ENCODE data around the gene RALBP1.
"Not testable (repeated sequence)": the region's sequence is repeated elsewhere in the genome, so short reads cannot be mapped to it uniquely, and the experiment has no call there.

Gene RALBP1

DNA sequence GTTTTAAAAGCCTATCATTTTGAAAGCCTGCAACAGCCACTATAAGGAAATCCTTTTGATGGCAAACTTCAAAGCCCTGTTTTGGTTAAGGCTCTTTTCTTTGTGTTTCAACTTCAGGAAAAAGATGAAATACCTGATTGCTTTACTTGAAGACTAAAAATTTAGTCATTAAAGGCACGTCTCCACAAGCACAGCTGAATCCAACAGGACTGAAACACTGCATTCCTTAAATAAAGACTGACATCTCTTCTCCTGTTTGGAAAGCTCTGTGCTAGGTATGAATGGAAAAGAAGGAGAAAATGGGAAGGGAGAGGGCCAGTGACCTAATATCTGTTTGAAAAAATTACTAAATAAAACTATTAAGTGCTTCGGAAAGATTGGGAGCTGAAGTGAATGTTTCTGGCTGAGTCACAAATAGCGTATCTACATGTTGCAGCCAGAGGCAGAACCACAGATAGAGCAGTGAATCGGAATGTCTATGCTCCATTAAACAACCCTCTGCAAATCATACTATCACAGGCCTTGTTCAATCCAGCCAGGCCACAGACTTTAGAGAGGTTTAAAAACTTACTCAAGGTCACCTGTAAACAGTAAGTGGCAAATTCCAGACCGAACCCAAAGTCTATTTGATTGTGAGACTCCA lies 21.1 kb upstream of the RALBP1 start:
- DNase-seq (ENCODE audit: low spot score): no peak

DNA sequence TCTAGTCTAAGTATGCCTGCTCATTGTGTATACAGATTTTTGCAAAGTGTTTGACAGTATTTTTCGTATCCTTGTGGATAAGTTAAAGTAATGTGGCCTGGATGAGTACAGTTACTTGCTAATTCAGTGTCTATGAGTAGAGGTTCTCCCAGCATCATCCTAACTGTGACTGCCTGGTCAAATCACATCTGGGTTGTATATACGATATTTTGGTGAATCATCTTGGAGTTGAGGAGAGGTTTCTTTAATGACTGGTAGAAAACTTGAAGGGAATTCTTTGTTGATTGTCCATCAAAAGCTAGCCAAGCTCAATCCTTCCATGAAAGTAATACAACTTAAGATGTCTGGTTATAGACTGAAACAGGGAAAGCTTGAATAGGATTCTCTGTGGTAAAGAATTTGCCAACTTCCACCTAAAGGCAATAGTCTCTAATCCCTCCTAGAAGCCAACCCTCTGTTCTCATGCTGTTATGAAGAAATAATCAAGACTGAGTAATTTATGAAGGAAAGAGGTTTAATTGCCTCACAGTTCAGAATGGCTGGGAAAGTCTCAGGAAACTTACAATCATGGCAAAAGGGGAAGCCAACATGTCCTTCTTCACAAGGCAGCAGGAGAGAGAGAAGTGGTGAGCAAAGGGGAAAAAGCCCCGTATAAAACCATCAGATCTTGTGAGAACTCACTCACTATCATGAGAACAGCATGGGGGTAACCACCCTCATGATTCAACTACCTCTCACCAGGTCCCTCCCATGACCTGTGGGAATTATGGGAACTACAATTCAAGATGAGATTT lies 19.4 kb upstream of the RALBP1 start:
- DNase-seq (ENCODE audit: low spot score): no peak

DNA sequence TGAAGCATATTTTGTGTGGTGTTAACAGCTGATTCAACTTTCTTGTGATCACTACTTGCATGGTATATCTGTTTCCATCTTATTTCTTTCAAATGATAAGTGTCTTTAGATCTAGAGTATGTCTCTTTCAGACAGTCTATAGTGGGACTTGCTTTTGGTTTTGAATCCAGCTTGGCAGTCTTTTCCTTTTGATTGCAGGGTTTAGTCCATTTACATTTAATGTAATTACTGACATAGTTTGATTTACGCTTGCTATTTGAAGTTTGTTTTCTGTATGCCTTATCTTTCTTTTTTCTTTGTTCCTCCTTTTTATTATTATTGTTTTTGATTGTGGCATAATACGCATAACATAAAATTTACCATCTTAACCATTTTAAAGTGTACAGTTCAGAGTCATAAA lies 9.2 kb upstream of the RALBP1 start:
- DNase-seq (ENCODE audit: low spot score): no peak

DNA sequence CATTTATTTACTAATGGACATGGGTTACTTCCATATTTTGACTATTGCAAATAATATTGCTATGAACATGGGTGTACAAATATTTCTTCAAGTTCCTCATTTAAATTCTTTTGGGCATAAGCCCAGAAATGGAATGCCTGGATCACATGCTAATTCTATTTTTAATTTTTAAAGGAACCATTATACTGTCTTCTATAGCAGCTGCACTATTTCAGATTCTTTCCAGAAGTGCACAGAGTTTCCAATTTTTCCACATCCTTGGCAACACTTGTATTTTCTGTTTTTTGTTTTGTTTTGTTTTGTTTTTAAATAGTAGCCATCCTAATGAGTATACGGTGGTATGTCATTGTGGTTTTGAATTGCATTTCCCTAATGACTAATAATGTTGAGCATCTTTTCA lies 8.5 kb upstream of the RALBP1 start:
- DNase-seq (ENCODE audit: low spot score): no peak

DNA sequence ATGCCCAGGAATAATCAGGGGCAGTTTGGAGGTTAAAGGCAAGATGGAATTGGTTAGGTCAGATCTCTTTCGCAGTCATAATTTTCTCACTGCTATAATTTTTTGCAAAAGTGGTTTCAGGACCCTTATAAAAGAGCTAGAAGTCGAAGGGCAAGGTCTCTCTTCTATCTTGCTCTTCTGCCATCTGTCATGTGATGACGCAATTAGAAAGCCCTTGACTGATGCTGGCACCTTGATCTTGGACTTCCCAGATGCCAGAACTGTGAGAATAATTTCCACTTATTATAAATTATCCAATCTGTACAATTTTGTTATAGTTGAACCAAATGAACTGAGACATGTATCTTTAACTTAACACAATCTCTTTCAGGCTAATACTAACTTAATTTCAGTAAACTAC lies 6.3 kb upstream of the RALBP1 start:
- DNase-seq (ENCODE audit: low spot score): no peak

DNA sequence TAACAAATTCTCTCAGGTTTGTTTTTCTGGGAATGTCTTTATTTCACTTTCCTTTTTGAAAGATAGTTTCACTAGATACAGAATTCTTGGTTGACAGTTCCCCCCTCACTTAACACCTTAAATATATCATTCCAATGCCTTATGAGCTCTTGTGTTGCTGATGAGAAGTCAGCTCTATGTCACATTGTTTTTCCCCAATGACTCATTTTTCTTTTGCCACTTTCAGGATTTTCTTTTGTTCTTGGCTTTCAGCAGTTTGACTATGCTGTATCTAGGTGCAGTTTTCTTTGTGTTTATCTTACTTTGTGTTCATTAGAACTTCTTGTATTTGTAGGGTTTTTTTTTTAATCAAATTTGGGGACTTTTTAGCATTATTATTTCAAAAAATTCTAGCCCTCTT lies 5.6 kb upstream of the RALBP1 start:
- no peak for DNase-seq (ENCODE audit: low spot score)

DNA sequence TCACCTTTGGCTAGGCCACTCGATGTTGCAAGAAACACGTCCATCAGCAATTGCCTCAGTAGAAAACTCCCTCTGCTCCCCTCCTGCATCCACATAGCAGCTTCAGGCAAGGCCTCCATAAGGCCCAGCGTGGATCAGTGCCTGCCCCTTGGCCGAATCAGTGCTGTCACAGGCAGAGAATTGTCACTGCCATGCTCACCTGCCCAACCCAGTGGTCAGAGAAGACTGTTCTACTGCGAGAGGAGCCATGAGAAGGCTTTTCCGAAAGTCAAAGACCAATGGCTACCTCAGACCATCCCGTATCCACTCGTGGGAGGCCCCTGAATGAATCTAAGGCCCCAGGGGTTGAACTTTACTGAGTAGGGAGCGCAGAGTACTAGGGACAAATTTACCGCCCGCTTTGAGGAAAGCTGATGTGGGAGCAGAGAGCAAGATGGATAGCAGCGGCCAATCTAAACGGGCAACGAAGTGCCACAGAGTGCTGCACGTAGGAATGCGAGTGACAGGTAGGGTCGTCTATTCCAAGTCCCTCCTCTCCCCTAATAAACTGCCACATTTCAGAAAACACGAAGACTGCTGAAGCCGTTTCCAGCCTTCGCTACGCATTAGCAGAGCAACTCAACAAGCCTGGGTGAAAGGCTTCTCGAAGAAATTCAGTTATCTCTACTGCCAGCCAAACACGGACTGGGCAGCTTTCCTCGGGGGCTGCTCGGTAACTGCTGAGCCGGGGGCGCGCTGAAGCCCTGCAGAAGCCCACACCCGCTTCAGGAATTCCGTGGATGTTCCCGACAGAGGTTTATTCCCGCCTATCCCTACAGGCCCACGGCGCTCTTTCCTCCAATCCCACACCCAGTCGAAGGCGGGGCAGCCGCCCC lies 968 bp upstream of the RALBP1 start:
- DNase-seq (ENCODE audit: low spot score): peak; percentile 63

DNA sequence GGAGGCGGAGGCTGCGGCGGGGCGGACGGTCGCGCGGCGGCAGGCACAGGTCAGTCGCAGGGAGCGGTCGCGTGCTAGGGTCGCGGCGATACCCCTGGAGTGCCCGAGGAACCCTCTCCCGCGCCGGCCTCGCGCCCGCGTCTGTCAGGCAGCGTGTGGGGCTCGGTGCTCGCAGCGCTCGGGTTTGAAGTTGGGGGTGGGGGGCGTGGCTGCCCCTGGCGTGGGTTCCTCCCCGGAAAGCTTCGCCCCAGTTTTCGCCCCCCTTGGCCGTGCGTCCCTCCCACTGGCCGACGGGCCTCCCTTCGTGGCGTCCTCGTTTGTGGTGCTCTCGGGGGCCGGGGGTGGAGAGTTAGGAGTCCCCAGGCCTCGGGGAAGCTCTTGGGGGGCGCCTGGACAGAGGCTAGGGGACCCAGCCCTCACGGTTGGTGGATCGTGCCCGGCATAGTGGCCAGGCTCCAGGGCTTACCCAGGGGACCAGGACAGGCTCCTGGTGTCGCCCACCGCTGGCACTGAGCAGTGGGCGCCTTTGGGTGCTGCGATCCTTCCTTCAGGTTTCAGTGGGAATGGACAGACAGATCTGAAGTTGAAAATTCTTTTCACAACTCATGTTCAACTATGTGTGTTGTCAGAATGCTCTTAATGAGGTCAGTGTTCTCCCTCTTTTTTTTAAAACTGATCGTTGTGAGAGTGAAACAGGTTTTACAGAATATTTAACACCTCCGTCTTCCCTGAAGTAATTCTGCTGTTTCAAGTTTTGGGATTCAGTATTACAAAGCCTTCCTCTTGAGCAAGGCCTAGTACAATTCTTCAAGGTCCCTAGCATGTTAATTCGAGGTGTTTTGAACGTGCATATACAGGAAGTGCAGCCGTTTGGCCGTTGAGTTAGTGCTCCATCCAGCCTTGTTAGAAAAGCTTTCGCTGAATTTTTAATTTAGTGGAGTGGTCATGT lies 604 bp downstream of the RALBP1 start:
- no peak for DNase-seq (ENCODE audit: low spot score)

DNA sequence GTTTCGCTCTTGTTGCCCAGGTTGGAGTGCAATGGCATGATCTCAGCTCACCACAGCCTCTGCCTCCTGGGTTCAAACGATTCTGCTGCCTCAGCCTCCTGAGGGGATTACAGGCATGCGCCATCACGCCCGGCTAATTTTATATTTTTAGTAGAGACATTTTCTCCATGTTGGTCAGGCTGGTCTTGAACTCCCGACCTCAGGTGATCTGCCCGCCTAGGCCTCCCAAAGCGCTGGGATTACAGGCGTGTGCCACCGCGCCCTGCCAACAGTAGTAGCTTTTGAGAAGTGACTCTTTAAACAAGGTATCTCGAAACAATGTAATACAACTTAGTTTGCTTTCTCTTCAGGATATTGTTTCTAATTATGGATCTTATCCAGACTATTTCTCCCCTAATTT lies 1.6 kb downstream of the RALBP1 start:
- not testable (repeated sequence) for DNase-seq (ENCODE audit: low spot score)

DNA sequence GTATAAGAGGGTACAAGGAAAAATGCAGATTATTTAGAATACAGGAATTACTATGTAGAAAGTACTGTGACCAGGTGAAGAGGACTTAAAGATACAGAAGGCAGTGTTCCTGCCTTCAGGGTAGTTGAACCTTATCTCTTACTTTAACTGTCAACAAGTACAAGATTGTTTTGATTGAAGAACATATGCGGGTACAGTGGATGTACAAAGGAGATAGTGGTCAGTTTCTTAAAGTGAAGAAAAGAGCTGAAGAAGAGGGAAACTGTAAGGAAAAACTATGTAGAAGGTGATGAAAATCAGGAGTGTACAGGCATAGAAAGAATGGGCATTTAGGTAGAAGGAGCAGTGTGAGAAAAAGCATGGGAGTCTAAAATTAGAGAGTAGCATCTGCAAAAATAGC lies 2.2 kb downstream of the RALBP1 start:
- no peak for DNase-seq (ENCODE audit: low spot score)

DNA sequence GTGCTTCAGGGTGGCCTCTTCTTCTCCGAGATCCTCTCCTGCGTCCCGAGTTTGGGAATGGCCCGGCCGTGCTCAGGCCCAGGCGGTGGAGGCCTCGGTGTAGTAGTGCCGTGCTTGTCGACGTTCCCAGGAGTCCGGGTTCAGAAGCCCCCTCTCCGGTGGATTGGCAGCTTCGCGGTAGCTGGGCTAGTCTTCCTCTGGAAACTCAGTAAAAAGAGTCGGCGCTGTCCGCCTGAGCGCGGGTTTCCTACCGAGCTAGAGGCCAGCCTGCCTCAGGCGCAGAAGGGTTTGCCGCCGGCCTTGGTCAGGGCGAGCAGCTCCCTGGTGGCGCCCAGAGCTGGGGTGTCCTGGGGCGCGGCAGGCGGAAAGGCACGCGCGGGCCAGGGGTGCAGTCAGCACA lies 3.2 kb downstream of the RALBP1 start:
- no peak for DNase-seq (ENCODE audit: low spot score)

DNA sequence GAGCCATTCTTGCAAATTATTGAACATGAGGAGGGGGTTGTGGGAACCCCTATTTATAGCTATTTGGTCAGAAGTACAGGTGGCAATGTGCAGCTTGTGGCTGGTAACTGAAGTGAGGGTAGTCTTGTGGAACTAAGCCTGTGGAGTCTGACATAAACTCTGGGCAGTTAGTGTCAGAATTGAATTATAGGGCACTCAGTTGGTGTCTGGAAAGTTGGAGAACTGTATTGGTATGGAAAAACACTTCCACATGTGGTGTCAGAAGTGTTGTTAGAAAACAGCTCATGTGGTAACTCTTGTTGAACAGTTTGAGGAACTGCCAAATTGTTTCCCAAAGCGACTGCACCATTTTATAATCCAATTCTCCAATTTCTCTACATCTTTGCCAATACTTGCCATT lies 7.5 kb downstream of the RALBP1 start:
- no peak for DNase-seq (ENCODE audit: low spot score)

DNA sequence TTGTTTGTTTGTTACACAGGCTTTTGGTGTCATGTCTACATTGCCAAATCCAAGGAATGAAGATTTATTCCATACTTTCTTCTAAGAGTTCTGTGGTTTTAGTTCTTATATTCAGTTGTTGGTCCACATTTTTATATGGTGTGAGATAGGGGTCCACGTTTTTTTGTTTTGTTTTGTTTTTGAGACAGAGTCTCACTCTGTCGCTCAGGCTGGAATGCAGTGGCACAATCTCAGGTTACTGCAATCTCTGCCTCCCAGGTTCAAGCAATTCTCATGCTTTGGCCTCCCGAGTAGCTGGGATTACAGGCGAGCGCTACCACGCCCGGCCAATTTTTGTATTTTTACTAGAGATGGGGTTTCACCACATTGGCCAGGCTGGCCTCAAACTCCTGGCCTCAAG lies 8.2 kb downstream of the RALBP1 start:
- no peak for DNase-seq (ENCODE audit: low spot score)

DNA sequence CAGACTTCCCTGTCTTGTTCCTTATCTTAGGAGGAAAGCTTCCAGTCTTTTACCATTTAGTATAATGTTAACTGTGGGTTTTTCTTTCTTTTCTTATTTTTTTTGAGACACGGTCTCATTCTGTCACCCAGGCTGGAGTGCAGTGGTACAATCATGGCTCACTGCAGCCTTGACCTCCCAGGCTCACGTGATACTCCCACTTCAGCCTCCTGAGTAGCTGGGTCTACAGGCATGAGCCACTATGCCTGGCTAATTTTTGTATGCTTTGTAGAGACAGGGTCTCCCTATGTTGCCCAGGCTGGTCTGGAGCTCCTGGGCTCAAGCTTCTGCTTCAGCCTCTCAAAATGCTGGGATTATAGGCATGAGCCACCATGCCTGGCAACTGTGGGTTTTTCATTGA lies 9.5 kb downstream of the RALBP1 start:
- not testable (repeated sequence) for DNase-seq (ENCODE audit: low spot score)

DNA sequence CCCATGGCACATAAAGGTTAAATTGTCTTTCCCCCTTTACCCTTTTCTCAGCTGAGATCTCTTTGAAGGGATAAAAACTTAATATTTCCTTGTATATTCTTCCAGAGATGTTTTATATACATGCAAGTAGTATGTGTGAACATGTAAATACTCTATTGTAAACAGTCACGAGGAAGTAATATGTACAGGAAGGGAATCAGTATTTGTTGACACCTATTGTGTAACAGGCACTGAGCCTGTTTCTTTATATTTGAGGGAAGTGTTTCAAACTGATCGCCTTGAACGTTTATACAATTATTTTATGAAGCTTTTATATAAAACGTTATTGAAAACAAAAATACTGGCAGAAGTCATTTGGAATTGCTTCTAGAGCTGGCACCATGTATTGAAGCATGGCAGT lies 13.2 kb downstream of the RALBP1 start:
- DNase-seq (ENCODE audit: low spot score): no peak

DNA sequence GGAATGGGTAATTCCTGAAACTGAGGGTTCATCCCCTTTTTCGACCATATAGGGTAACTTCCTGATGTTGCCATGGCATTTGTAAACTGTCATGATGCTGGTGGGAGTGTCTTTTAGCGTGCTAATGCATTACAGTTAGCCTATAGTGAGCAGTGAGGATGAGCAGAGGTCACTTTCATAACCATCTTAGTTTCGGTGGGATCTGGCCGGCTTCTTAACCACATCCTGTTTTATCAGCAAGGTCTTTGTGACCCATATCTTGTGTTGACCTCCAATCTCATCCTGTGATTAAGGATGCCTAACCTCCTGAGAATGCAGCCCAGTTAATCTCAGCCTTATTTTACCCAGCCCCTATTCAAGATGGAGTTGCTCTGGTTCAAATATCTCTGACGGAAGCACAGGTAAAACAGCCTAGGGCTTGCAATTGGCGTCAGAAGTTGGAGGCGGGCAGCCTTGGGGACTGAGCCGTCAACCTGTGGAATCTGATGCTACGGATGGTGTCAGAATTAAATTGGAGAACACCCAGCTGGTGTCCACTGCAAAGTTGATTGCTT lies 19.5 kb downstream of the RALBP1 start:
- DNase-seq (ENCODE audit: low spot score): no peak

DNA sequence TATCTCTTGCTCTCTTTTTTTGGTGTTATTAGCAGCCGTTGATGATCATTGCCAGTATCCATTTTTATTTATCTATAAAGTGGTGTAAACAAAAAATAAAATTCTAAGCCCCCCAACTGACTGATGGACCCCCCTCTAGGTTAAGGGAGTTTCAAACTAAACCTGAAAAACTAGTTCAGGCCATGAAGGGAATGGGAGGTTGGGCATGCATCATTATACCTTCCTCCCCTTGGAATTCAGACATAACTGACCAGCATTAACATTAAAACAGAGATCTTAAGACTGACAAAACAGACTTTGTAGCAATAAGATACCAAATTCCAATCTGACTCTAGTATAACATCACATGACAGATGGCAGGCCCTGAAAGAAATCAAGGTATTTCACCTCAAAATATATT lies 20.2 kb downstream of the RALBP1 start:
- DNase-seq (ENCODE audit: low spot score): no peak

DNA sequence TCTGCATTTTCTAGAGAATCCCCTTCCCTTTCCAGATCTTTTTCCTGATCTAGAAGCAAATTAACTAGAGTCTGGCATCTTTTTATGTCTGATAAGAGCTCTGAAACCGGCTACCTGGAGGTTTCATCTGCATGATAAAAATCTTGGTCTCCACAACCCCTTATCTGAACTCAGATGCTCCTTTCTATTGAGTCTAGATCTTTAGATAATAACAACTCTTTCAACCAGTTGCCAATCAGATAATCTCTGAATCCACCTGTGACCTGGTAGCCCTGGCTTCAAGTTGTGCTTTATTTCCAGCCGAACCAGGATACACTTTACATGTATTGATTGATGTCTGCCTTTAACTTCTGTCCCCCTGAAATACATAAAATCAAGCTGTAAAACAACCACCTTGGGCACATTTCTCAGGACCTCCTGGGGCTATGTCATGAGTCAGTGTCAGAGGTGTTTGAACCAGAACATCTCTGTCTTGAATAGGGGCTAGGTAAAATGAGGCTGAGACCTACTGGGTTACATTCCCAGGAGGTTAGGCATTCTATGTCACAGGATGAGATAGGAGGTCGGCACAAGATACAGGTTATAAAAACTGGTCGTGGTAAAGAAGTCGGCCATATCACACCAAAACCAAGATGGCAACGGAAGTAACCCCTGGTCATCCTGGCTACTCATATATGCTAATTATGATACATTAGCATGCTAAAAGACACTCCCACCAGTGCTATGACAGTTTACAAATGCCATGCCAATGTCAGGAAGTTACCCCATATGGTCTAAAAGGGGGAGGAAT lies 20.8 kb downstream of the RALBP1 start:
- no peak for DNase-seq (ENCODE audit: low spot score)

DNA sequence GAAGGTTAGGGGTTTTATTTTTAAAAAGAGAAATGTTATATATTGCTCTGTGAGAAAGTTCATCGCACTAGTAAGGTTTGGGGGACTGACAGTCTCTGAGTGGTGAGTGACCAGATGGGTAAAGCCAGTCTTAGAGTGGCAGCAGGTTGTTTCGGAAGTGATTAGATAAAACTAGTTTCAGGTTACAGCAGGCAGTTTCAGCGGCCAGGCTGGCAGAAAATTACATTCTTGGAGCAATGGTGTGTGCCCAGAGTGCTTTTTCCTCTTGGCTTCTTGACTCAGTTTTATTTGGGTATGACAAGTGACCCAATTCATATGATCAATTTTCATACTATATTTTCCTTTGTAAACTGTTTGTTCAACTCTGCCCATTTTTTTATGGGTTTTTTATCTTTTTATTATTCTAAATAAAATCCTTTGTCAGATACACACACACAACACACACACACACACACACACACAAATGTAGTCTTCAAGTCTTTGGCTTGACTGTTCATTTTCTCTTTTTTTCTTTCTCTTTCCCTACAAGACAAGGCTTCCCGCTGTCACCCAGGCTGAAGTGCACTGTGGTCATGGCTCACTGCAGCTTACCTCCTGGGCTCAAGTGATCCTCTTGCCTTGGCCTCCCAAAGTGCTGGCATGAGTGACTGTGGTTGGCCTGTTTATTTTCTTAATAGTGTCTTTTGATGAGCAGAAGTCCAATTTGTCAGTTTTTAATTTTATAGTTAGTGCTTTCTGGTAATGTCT lies 30.9 kb downstream of the RALBP1 start:
- DNase-seq (ENCODE audit: low spot score): no peak

DNA sequence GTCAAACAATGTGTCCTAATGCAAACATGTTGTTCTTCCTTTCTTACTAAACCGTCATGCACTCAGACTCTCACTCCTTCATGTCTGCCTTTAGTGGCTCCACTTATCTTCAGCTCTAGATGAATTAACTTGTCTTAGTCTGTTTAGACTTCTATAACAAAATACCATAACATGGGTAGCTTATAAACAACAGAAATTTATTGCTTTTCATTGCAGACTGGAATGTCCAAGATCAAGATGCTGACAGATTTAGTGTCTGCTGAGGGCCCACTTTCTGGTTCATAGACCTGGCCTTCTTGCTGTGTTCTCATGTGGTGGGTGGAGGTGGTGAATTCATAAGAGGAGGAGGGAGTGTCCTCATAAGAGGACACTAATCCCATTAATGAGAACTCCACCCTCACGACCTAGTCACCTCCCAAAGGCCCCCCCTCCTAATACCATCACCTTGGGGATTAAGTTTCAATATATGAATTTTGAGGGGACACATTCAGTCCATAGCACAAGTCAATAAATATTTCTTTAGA lies 32.3 kb downstream of the RALBP1 start:
- no peak for DNase-seq (ENCODE audit: low spot score)

Data from left forelimb (tissue), 1 donor.